Measurements from ENCODE around the gene GASK1B. TPM values are rescaled to one million over a fixed set of nuclear protein-coding genes. Genes with fewer than 3 reads are reported as not detected.

The GASK1B gene
- total and polyA plus RNA-seq, 10 donors, result 2.9 to 51.3 (median 29.4) TPM

- DNase-seq, result no peak
- Histone ChIP-seq H3K9me3 (no peaks in the 10 kb centered on the region), H3K27me3 (replicated peaks in 1 of 7) (peaks cover 0 to 9% (median 0%) of the 10 kb centered on the region in 7 donors), H3K36me3 (no peaks in the 10 kb centered on the region), H3K4me1 (peaks cover 0 to 17% (median 9%) of the 10 kb centered on the region in 6 donors), H3K4me3 (no peak overlapping the region), H3K27ac (no peak overlapping the region)
- WGBS, 5 donors, result 63 to 94% (median 79%) methylated on average over 1 of the region's 1 CpG
- TF ChIP-seq POLR2A (IDR thresholded peaks at IDR 0.05), result no peak
- TF ChIP-seq POLR2AphosphoS5 (IDR thresholded peaks at IDR 0.05), result no peak
- no peak for TF ChIP-seq CTCF (IDR thresholded peaks at IDR 0.05 in 8 of 11, conservative IDR thresholded peaks at IDR 0.05 in 3 of 11)
- intact Hi-C loops (cut with DNase I; ENCODE audit: low total_unique reads), result no loop called here
These were observed 42.0 kb upstream of the GASK1B start for GRCh38 chr4:158214856-158215255.

- TF ChIP-seq POLR2A (IDR thresholded peaks at IDR 0.05) (no peak), CTCF (IDR thresholded peaks at IDR 0.05 in 8 of 11, conservative IDR thresholded peaks at IDR 0.05 in 3 of 11) (no peak), POLR2AphosphoS5 (IDR thresholded peaks at IDR 0.05) (no peak)
- no peaks in the 10 kb centered on the region for H3K9me3 ChIP-seq
- no peak overlapping the region for H3K27ac ChIP-seq
- WGBS, 5 donors, result 78 to 94% (median 89%) methylated on average over 2 of the region's 2 CpGs
- intact Hi-C loops (cut with DNase I; ENCODE audit: low total_unique reads), result no loop called here
- no peak overlapping the region for H3K4me3 ChIP-seq
- no peaks in the 10 kb centered on the region for H3K36me3 ChIP-seq
- peaks cover 0 to 30% (median 9%) of the 10 kb centered on the region in 6 donors for H3K4me1 ChIP-seq
- peaks cover 0 to 12% (median 0%) of the 10 kb centered on the region in 7 donors for H3K27me3 ChIP-seq (replicated peaks in 1 of 7)
- no peak for DNase-seq
These were observed 40.6 kb upstream of the GASK1B start for GRCh38 chr4:158213466-158213865.

GRCh38 chr4:158211222-158211621 lies 38.4 kb upstream of the GASK1B start:
- DNase-seq, result no peak
- intact Hi-C loops (cut with DNase I; ENCODE audit: low total_unique reads), result no loop called here
- H3K9me3 ChIP-seq, result no peaks in the 10 kb centered on the region
- peaks cover 0 to 12% (median 0%) of the 10 kb centered on the region in 7 donors for H3K27me3 ChIP-seq (replicated peaks in 1 of 7)
- 57 to 69% (median 65%) methylated on average over 3 of the region's 3 CpGs for WGBS, 5 donors
- peaks cover 0 to 30% (median 9%) of the 10 kb centered on the region in 6 donors for H3K4me1 ChIP-seq
- H3K36me3 ChIP-seq, result no peaks in the 10 kb centered on the region
- TF ChIP-seq POLR2A (IDR thresholded peaks at IDR 0.05) (no peak), POLR2AphosphoS5 (IDR thresholded peaks at IDR 0.05) (no peak), CTCF (IDR thresholded peaks at IDR 0.05 in 8 of 11, conservative IDR thresholded peaks at IDR 0.05 in 3 of 11) (no peak)
- no peak overlapping the region for H3K27ac ChIP-seq
- H3K4me3 ChIP-seq, result peak overlapping the region in 1 of 8 donors; percentile 41

DNA sequence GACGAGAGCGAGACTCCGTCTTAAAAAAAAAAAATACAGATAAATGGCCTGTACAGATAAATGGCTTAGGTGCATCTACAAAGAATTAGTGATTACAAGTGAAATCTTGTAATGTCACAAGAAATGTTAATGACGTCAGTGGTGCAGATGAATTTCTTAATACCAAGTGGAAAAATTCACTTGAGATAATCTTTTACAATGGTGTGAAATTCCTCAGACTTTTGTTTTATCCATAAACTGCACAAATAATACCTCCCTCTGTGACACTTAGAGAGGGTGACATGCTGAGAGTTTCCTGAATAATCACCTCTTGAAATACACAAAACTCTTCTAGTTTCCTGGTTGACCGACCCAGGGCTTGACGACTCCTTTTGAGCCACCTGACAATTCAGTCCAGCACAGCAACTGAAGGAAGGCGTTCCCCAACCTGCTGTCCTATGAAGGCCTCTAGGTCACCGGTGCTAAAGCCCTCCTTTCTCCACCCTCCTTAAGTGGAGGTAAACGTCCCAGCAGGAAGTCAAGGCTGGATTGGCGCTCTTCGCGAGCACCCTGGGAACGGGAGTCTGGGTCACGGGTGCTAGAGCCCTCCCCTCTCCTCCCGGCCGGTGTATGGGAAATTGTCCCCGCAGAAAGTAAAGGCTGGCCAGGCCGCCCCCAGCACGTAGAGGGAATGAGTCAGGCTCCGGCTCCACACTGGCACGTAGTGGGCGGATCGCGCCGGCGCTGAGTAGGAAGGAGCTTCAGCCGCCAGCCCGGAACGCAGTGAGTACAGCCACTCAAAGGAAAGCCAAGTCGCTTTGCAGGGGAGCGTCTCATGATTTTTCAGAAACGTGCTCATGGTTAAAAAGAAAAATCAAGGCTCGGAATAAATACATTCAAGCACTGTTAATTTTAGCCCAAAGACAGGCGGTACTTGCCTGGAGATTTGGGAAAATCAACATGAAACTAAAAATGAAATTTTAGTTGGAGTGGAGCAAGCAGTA lies 37.3 kb upstream of the GASK1B start, which contains the start of gene TMEM144:
Gene TMEM144, plus strand, starts transcription at position 662 of the 983 bp plus-strand sequence. CDS start 2,182 bp downstream, outside the sequence.
- intact Hi-C loops (cut with DNase I; ENCODE audit: low total_unique reads), result no loop called here
- 8 to 12% (median 10%) methylated on average over 24 to 34 of the region's 34 CpGs for WGBS, 5 donors
- no peaks in the 10 kb centered on the region for H3K36me3 ChIP-seq

More for the DNA sequence above, 37.3 kb upstream of the GASK1B start, which contains the start of gene TMEM144:
- Histone ChIP-seq H3K27ac (peak within 1 kb of the TSS; percentile 74 to 89 (median 82)), H3K27me3 (replicated peaks in 1 of 7) (peaks cover 0 to 12% (median 0%) of the 10 kb centered on the region in 7 donors), H3K4me3 (peak within 1 kb of the TSS; percentile 8 to 63 (median 23)), H3K4me1 (peaks cover 0 to 30% (median 9%) of the 10 kb centered on the region in 6 donors), H3K9me3 (no peaks in the 10 kb centered on the region)
- TF ChIP-seq POLR2A (IDR thresholded peaks at IDR 0.05), result no peak
- TF ChIP-seq CTCF (IDR thresholded peaks at IDR 0.05 in 8 of 11, conservative IDR thresholded peaks at IDR 0.05 in 3 of 11), result peak in 1 of 11 experiments; percentile 19
- peak; percentile 59 to 82 (median 78) for TF ChIP-seq POLR2AphosphoS5 (IDR thresholded peaks at IDR 0.05)
- DNase-seq, result peak; percentile 92
